PFSK-1 (cell line): ENCODE measurements around the gene SLC39A5.

Experiments
- POLR2AphosphoS5 ChIP-seq: IDR thresholded peaks from 2 replicates; pipeline ENCODE4 v1.6.1; 2012; ENCODE audit warnings: low read depth, mild to moderate bottlenecking, control low read depth, low read length, moderate library complexity
- TF ChIP-seq, protein P1 (sequence below), 2 experiments: IDR thresholded peaks; 2 replicates each; pipeline versions ENCODE4 v1.6.1 to v1.8.0; 2011 to 2012; ENCODE audit warnings: low read depth in 2 of 2, low read length in 2 of 2, control low read depth in 1 of 2, inconsistent platforms in 1 of 2, mild to moderate bottlenecking in 1 of 2, moderate library complexity in 1 of 2; ENCODE audit not compliant: insufficient read depth in 1 of 2

DNA sequence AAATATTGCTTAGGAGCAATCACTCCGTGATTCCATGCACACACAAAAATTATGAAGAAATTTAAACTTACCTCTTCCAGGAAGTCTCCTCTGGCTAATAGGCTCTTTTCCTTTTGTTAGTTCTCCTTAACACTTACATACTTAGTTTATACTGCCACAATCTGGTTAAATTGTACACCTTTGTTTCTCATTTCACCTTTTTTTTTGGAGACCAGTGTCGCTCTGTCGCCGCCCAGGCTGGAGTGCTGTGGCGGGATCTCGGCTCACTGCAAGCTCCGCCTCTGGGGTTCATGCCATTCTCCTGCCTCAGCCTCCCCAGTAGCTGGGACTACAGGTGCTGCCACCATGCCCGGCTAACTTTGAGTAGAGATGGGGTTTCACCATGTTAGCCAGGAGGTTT is 30.5 kb downstream of the SLC39A5 start:
- TF ChIP-seq, protein P1, sequence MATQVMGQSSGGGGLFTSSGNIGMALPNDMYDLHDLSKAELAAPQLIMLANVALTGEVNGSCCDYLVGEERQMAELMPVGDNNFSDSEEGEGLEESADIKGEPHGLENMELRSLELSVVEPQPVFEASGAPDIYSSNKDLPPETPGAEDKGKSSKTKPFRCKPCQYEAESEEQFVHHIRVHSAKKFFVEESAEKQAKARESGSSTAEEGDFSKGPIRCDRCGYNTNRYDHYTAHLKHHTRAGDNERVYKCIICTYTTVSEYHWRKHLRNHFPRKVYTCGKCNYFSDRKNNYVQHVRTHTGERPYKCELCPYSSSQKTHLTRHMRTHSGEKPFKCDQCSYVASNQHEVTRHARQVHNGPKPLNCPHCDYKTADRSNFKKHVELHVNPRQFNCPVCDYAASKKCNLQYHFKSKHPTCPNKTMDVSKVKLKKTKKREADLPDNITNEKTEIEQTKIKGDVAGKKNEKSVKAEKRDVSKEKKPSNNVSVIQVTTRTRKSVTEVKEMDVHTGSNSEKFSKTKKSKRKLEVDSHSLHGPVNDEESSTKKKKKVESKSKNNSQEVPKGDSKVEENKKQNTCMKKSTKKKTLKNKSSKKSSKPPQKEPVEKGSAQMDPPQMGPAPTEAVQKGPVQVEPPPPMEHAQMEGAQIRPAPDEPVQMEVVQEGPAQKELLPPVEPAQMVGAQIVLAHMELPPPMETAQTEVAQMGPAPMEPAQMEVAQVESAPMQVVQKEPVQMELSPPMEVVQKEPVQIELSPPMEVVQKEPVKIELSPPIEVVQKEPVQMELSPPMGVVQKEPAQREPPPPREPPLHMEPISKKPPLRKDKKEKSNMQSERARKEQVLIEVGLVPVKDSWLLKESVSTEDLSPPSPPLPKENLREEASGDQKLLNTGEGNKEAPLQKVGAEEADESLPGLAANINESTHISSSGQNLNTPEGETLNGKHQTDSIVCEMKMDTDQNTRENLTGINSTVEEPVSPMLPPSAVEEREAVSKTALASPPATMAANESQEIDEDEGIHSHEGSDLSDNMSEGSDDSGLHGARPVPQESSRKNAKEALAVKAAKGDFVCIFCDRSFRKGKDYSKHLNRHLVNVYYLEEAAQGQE (IDR thresholded peaks at IDR 0.05; ENCODE audit: insufficient read depth in 1 of 2, low read depth in 2 of 2, low read length in 2 of 2): no peak
- TF ChIP-seq POLR2AphosphoS5: no peak
